ENCODE data around the gene ADGRE1.

ADGRE1 gene

DNA sequence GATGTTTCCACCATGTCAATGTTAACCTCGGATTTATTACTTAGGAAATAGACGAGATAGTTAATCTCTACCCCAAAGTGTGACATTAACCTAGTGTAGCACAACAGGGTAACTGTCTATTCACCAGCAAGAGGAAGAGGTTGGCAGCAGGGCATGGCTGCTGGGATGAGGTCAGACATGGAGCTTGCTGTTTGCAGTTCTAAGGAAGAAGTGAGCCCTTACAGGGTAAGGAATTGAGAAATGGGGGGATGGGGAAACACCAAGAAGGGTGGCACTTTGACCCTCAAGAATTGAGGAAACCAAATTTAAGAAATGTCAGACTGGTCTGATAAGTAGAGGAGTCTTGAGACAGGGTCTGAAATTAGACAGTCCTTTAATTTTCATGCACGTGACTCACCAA is 71.4 kb downstream of the ADGRE1 start:
- no peak for DNase-seq (ENCODE audit: low read depth)

DNA sequence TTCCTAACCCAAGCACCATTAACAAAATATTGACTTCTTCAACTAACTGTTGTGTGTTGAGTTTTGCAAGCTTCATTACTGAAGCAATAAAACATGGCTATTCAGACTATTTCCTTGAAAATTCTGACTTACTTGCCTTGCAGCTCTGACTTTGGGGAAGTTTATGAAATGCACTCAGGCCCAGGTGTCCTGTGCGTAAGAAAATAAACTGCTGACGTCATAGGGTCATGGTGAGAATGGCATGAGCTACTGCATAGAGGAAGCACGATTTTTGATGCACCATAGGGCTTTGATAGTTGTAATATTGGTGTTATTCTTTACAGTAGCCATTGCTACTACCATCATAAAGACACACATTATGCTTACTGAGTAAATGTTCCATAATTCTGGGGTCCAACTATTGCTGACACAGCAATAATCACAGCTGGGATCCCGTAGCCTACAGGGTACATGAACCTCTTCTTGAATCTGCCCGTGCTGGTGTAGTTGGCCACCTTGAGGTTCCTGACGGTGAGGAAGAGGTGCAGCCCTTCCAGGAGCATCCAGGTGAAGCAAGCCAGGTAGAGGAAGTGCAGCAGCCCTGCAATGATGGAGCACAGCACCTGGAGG is 76.0 kb downstream of the ADGRE1 start:
- no peak for DNase-seq (ENCODE audit: low read depth)

DNA sequence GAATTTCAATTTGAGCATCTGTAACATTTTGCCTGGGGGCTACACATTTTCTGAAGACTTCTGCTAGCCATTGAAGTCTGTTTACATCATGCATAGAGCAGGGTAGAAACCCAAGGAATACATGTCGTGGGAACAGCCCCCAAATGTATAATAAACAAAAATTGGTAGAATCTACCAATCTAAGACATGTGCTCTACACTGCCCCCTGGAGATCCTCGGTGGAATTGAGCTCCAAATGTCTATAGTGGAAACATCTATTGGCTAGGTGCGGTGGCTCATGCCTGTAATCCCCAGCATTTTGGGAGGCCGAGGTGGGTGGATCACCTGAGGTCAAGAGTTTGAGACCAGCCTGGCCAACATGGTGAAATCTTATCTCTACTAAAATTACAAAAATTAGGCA is 76.6 kb downstream of the ADGRE1 start:
- no peak for DNase-seq (ENCODE audit: low read depth)

DNA sequence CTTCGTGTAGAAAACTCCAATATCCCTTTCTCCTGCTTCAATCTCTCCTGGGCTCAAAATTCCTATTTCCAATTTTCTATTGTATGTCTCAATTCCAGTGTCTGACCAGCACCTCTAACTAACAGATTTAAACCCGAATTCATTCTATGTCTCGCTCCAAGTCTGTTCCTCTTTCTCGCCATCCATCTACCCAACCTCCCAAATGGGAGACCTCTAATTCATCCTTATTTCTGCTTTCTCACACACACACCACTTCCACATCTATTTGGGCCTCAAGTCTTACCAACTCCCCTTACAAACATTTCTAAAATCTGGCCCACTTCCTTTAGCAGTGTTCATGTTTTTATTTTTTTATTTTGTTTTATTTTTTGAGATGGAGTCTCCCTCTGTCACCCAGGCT is 80.6 kb downstream of the ADGRE1 start:
- DNase-seq (ENCODE audit: low read depth), result no peak

DNA sequence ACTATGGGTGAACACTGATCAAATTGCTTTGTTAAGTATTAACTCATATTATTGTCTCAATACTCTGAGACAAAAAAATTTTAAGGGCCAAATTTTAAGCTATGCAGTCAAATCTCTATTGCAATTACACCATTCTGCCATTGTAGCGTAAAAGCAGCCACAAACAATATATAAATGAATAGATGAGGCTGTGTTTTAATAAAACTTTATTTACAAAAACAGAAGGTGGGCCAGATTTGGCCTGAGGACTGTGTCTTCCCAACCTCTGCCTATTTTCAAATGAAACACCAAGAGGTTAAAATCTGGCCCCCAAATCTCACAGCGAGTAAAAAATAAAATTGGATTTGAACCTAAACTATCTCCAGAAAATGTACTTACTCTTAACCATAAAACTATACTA is 82.1 kb downstream of the ADGRE1 start:
- no peak for DNase-seq (ENCODE audit: low read depth)

- DNase-seq (ENCODE audit: low read depth), result no peak
Observed at GRCh38 chr19:6970021-6970420, 82.6 kb downstream of the ADGRE1 start.

GRCh38 chr19:6970443-6970842 is 83.1 kb downstream of the ADGRE1 start:
- DNase-seq (ENCODE audit: low read depth), result no peak

DNA sequence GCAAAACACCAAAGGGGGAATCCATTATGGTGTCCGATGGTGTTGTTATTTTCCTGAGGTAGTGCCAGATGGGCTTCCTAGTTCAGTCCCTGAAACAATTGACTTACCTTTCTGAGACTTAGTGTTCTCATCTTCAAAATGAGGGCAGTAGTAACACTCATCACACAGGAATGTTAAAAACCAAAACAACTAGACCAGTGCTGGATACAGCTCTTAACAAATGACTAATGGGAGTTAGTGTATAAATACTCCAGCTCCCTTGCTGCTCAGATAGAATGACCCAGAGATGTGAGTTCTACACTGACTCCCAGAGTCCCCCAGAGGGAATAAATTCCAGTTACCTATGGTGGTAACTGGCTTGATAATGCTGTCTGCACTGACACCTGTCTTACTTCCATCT is 84.0 kb downstream of the ADGRE1 start:
- DNase-seq (ENCODE audit: low read depth), result no peak

GRCh38 chr19:6976197-6976596 is 88.8 kb downstream of the ADGRE1 start:
- DNase-seq (ENCODE audit: low read depth), result no peak

GRCh38 chr19:6979399-6979798 is 92.0 kb downstream of the ADGRE1 start:
- DNase-seq (ENCODE audit: low read depth), result no peak

GRCh38 chr19:6983448-6983847 is 96.1 kb downstream of the ADGRE1 start:
- no peak for DNase-seq (ENCODE audit: low read depth)

DNA sequence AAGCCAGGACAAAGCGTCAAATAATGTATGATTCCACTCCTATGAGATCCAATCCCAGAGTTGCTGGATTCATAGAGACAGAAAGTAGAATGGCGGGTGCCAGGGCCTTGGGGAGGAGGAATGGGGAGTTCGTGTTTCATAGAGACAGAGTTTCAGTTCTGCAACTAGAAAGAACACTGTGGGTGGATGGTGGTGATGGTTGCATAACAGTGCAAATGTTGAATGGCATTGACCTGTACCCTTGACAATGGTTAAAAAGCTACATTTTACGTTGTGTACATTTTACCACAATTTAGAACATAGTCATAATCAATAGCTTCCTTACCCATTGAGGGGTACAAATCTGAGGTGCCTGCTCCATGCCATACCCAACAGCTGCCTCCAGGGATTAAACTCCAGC is 100.5 kb downstream of the ADGRE1 start:
- no peak for DNase-seq (ENCODE audit: low read depth)

- DNase-seq (ENCODE audit: low read depth), result no peak
Observed at GRCh38 chr19:6988257-6988656, 100.9 kb downstream of the ADGRE1 start.
